Rectal smooth muscle tissue (tissue), 1 donor: ENCODE measurements around the gene SPON1.
"Not testable (repeated sequence)": the region's sequence is repeated elsewhere in the genome, so short reads cannot be mapped to it uniquely, and the experiment has no call there.

ENCODE experiments used
- H3K27ac ChIP-seq: one replicate; pipeline ENCODE4 v1.7.0; 2013; ENCODE audit warnings: low read depth, low read length, inconsistent platforms
- H3K27me3 ChIP-seq: one replicate; pipeline ENCODE4 v1.7.0; 2013; ENCODE audit warnings: low read length; ENCODE audit not compliant: control insufficient read depth, insufficient read depth
- H3K36me3 ChIP-seq: one replicate; pipeline ENCODE4 v1.7.0; 2013; ENCODE audit warnings: low read length; ENCODE audit not compliant: control insufficient read depth, insufficient read depth
- H3K4me1 ChIP-seq: one replicate; pipeline ENCODE4 v1.7.0; 2013; ENCODE audit warnings: low read length; ENCODE audit not compliant: control insufficient read depth, insufficient read depth
- H3K4me3 ChIP-seq: one replicate; pipeline ENCODE4 v1.7.0; 2013; ENCODE audit warnings: low read length
- H3K9ac ChIP-seq: one replicate; pipeline ENCODE4 v1.7.0; 2013; ENCODE audit warnings: low read length

The SPON1 gene

GRCh38 chr11:14133381-14133780 lies 170.9 kb downstream of the SPON1 start:
- Histone ChIP-seq H3K4me3 (no peak overlapping the region), H3K27me3 (no peaks in the 10 kb centered on the region), H3K27ac (no peak overlapping the region), H3K9ac (no peak overlapping the region), H3K36me3 (no peaks in the 10 kb centered on the region), H3K4me1 (no peaks in the 10 kb centered on the region)

DNA sequence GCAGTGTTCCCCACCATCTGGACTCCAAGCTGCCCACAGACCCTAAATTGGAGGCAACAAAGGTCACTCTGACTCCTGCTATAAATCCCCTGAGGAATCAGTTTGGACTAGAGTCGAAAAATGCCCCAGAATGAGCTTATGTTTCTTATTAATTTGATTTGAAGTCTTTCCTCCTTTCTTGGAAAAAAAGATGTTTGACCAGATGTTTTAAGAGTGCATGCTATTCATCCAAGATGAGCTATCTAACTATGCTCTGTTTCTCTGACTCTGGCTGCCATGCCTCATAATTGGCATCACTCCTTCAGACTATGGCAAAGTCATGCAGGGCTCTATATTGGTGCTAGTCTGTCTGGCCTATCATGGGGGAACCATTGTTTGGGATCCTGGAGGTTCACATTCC lies 174.0 kb downstream of the SPON1 start:
- Histone ChIP-seq H3K4me1 (no peaks in the 10 kb centered on the region), H3K4me3 (no peak overlapping the region), H3K27me3 (no peaks in the 10 kb centered on the region), H3K9ac (no peak overlapping the region), H3K27ac (no peak overlapping the region), H3K36me3 (no peaks in the 10 kb centered on the region)

- no peak overlapping the region for H3K4me3 ChIP-seq
- no peak overlapping the region for H3K9ac ChIP-seq
- no peaks in the 10 kb centered on the region for H3K36me3 ChIP-seq
- no peaks in the 10 kb centered on the region for H3K4me1 ChIP-seq
- H3K27me3 ChIP-seq = no peaks in the 10 kb centered on the region
- no peak overlapping the region for H3K27ac ChIP-seq
These were observed 174.8 kb downstream of the SPON1 start for GRCh38 chr11:14137284-14137683.

GRCh38 chr11:14140991-14141390 lies 178.5 kb downstream of the SPON1 start:
- no peak overlapping the region for H3K4me3 ChIP-seq
- H3K4me1 ChIP-seq = no peaks in the 10 kb centered on the region
- H3K27me3 ChIP-seq = no peaks in the 10 kb centered on the region
- no peak overlapping the region for H3K9ac ChIP-seq
- no peak overlapping the region for H3K27ac ChIP-seq
- no peaks in the 10 kb centered on the region for H3K36me3 ChIP-seq

- Histone ChIP-seq H3K4me1 (no peaks in the 10 kb centered on the region), H3K4me3 (no peak overlapping the region), H3K36me3 (no peaks in the 10 kb centered on the region), H3K27me3 (no peaks in the 10 kb centered on the region), H3K27ac (no peak overlapping the region), H3K9ac (no peak overlapping the region)
These were observed 179.2 kb downstream of the SPON1 start for GRCh38 chr11:14141676-14142075.

- no peak overlapping the region for H3K27ac ChIP-seq
- no peaks in the 10 kb centered on the region for H3K4me1 ChIP-seq
- no peak overlapping the region for H3K4me3 ChIP-seq
- no peaks in the 10 kb centered on the region for H3K27me3 ChIP-seq
- H3K36me3 ChIP-seq = no peaks in the 10 kb centered on the region
- H3K9ac ChIP-seq = no peak overlapping the region
These were observed 182.4 kb downstream of the SPON1 start for GRCh38 chr11:14144934-14145333.

DNA sequence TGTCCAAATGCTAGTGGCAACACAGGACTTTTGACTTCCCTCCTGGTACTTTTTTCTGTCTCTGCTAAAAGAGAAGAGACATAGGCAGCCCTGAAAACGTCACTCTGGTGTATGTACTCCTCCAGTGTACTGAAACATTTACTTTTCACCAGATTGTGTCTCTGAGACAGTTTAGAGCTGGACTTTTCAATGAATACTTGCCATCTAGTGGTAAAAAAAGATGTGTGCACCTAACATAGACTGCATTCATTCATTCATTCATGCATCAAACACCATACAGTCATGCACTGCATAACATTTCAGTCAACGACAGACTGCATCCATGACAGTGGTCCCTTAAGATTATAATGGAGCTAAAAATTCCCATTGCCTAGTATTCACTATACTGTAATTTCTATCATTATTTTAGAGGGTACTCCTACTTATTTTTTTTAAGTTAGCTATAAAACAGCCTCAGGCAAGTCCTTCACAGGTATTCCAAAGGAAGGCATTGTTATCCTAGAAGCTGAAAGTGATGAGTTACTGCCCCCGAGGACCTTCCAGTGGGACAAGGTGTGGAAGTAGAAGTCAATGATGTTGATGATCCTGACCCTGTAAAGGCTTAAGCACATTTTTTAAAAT lies 186.2 kb downstream of the SPON1 start:
- Histone ChIP-seq H3K36me3 (no peaks in the 10 kb centered on the region), H3K27ac (no peak overlapping the region), H3K9ac (no peak overlapping the region), H3K4me3 (no peak overlapping the region), H3K27me3 (no peaks in the 10 kb centered on the region), H3K4me1 (no peaks in the 10 kb centered on the region)

- Histone ChIP-seq H3K9ac (no peak overlapping the region), H3K36me3 (no peaks in the 10 kb centered on the region), H3K27ac (no peak overlapping the region), H3K27me3 (no peaks in the 10 kb centered on the region), H3K4me3 (no peak overlapping the region), H3K4me1 (no peaks in the 10 kb centered on the region)
These were observed 187.2 kb downstream of the SPON1 start for GRCh38 chr11:14149683-14150082.

DNA sequence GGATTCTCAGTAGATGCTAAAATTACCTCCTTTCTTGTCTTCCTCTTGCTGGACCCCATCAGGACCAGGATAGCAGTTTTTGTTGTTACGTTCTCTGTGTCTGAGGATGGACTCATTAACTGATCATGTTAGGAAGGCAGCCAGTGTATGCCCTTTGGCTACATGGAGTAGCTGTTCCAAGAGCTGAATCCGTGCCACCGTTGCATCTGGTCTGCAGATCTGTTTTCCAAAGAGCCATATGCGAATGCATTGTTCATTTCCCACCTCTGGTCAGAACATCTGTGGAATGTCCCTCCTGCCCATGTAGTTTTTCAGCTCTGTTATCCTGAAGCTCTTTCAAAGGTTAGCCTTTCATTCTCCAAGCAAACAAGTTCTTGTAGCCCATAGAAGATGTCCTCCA lies 188.4 kb downstream of the SPON1 start:
- Histone ChIP-seq H3K9ac (no peak overlapping the region), H3K36me3 (no peaks in the 10 kb centered on the region), H3K4me3 (no peak overlapping the region), H3K27me3 (no peaks in the 10 kb centered on the region), H3K27ac (no peak overlapping the region), H3K4me1 (no peaks in the 10 kb centered on the region)

DNA sequence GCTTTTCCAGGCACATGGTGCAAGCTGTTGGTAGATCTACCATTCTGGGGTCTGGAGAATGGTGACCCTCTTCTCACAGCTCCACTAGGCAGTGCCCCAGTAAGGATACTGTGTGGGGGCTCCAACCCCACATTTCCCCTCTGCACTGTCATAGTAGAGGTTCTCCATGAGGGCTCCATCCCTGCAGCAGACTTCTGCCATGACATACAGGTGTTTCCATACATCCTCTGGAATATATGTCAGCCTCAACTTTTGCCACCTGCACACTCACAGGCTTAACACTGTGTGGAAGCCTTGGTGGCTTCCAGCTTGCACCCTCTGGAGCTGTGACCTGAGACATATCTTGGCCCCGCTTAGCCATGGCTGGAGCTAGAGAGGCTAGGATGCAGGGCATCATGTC lies 191.6 kb downstream of the SPON1 start:
- H3K27me3 ChIP-seq, H3K4me3 ChIP-seq, H3K36me3 ChIP-seq: not testable (repeated sequence)

GRCh38 chr11:14158393-14158792 lies 195.9 kb downstream of the SPON1 start:
- Histone ChIP-seq H3K4me3 (no peak overlapping the region), H3K4me1 (no peaks in the 10 kb centered on the region), H3K36me3 (no peaks in the 10 kb centered on the region), H3K27me3 (no peaks in the 10 kb centered on the region), H3K9ac (no peak overlapping the region), H3K27ac (no peak overlapping the region)

More for the DNA sequence above, 191.6 kb downstream of the SPON1 start:
- H3K27ac ChIP-seq, H3K4me1 ChIP-seq, H3K9ac ChIP-seq: not testable (repeated sequence)

GRCh38 chr11:14163576-14163975 lies 201.1 kb downstream of the SPON1 start:
- Histone ChIP-seq H3K9ac (no peak overlapping the region), H3K4me1 (no peaks in the 10 kb centered on the region), H3K4me3 (no peak overlapping the region), H3K27ac (no peak overlapping the region), H3K27me3 (no peaks in the 10 kb centered on the region), H3K36me3 (no peaks in the 10 kb centered on the region)

DNA sequence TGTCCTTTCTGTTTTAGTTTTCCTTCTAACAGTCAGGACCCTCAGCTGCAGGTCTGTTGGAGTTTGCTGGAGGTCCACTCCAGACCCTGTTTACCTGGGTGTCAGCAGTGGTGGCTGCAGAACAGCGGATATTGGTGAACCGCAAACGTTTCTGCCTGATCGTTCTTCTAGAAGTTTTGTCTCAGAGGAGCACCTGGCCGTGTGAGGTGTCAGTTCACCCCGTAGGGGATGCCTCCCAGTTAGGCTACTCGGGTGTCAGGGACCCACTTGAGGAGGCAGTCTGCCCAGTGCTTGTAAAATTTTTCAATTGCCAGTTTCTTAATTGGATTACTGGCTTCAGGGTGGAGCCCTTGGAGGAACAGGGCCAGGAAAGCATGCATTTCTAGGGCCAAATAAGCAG lies 211.2 kb downstream of the SPON1 start:
- not testable (repeated sequence) for H3K4me1 ChIP-seq, H3K9ac ChIP-seq, H3K27me3 ChIP-seq, H3K27ac ChIP-seq, H3K4me3 ChIP-seq, H3K36me3 ChIP-seq
